B cell (primary cell): ENCODE measurements around the gene TGFBR2. TPM values are rescaled to one million over a fixed set of nuclear protein-coding genes. Genes with fewer than 3 reads are reported as not detected.

Experiments used
- ATAC-seq: fragments of 200-7000 bp; cut with Tn5 transposase; one replicate; pipeline ENCODE4 v1.10.0; 2021; ENCODE audit warnings: low read depth, mild to moderate bottlenecking, moderate number of reproducible peaks, moderate library complexity
- CTCF ChIA-PET: fragments of 350-600 bp; sonication (Branson Sonifier 250); formaldehyde crosslinking; loops from one replicate; lab custom pipeline; 2021; ENCODE audit warnings: antibody characterized with exemption, inconsistent platforms; lab: Charles Lee
- POLR2A ChIA-PET: fragments of 350-600 bp; sonication (Branson Sonifier 250); formaldehyde crosslinking; loops from one replicate; lab custom pipeline; 2021; ENCODE audit warnings: antibody characterized with exemption; lab: Charles Lee
- DNase-seq: peaks from one replicate; pipeline ENCODE4 v3.0.0; 2013
- H2AFZ ChIP-seq: 2 replicates; pipeline ENCODE4 v1.6.1; 2012; ENCODE audit warnings: mild to moderate bottlenecking, low read depth, low read length; ENCODE audit not compliant: insufficient read depth, poor library complexity, severe bottlenecking
- H3K27ac ChIP-seq, 2 donors: 1 replicate in 1 of 2; 2 replicates in 1 of 2; pipeline ENCODE4 v1.5.1; 2012 to 2013; ENCODE audit warnings: low read length in 2 of 2, mild to moderate bottlenecking in 2 of 2, moderate library complexity in 1 of 2
- H3K27me3 ChIP-seq, 4 experiments: fragments of 200-600 bp in 1 of 4; sonication (generic) in 1 of 4; replicated peaks in 1 of 4; 1 replicate in 2 of 4; 2 replicates in 2 of 4; pipeline versions ENCODE4 v1.6.1 to v1.7.0; 2013 to 2016; ENCODE audit warnings: low read length in 3 of 4, mild to moderate bottlenecking in 2 of 4, mixed read lengths in 1 of 4, moderate library complexity in 1 of 4; ENCODE audit not compliant: insufficient read depth in 4 of 4, control insufficient read depth in 3 of 4; ENCODE audit errors: control extremely low read depth in 1 of 4
- H3K36me3 ChIP-seq, 2 experiments: replicated peaks in 1 of 2; 1 replicate in 1 of 2; 2 replicates in 1 of 2; pipeline versions ENCODE4 v1.6.1 to v1.7.1; 2013; ENCODE audit warnings: low read length in 1 of 2; ENCODE audit not compliant: insufficient read depth in 2 of 2, control insufficient read depth in 1 of 2; ENCODE audit errors: control extremely low read depth in 1 of 2, extremely low read depth in 1 of 2
- H3K4me1 ChIP-seq, 2 donors: fragments of 200-600 bp in 1 of 2; sonication (generic) in 1 of 2; 1 replicate in 1 of 2; 2 replicates in 1 of 2; pipeline versions ENCODE4 v1.5.1 to v1.6.1; 2013 to 2017; ENCODE audit warnings: low read length in 2 of 2; ENCODE audit not compliant: control insufficient read depth in 2 of 2, insufficient read depth in 2 of 2
- H3K4me2 ChIP-seq: replicated peaks from 2 replicates; pipeline ENCODE3; 2012; ENCODE audit warnings: mild to moderate bottlenecking, low read depth, low read length; ENCODE audit not compliant: poor library complexity, severe bottlenecking
- H3K4me3 ChIP-seq, 5 experiments: fragments of 200-600 bp in 1 of 5; sonication (generic) in 1 of 5; 1 replicate in 3 of 5; 2 replicates in 2 of 5; pipeline versions ENCODE4 v1.5.1 to v1.7.0; 2011 to 2016; ENCODE audit warnings: low read length in 4 of 5, mild to moderate bottlenecking in 4 of 5, low read depth in 2 of 5, control low read depth in 1 of 5, moderate library complexity in 1 of 5; ENCODE audit not compliant: insufficient read depth in 1 of 5; ENCODE audit errors: control extremely low read depth in 1 of 5, extremely low read depth in 1 of 5
- H3K79me2 ChIP-seq: fragments of 200-600 bp; sonication (generic); one replicate; pipeline ENCODE4 v1.6.0; 2016; ENCODE audit warnings: low read length; ENCODE audit not compliant: control insufficient read depth, insufficient read depth
- H3K9ac ChIP-seq: fragments of 200-600 bp; sonication (generic); 2 replicates; pipeline ENCODE4 v1.6.1; 2017; ENCODE audit warnings: mild to moderate bottlenecking, low read length, moderate library complexity
- H3K9me3 ChIP-seq, 3 donors: one replicate each; pipeline versions ENCODE4 v1.6.1 to v1.7.1; 2013; ENCODE audit warnings: low read length in 2 of 3; ENCODE audit not compliant: control insufficient read depth in 2 of 3, insufficient read depth in 1 of 3; ENCODE audit errors: control extremely low read depth in 1 of 3
- H4K20me1 ChIP-seq: 2 replicates; pipeline ENCODE4 v1.6.0; 2012; ENCODE audit warnings: mild to moderate bottlenecking, low read length; ENCODE audit not compliant: insufficient read depth, control insufficient read depth, poor library complexity, severe bottlenecking
- H3K27ac Mint-ChIP-seq: one replicate; pipeline ENCODE4 v1.8.0; 2021; ENCODE audit warnings: mixed read lengths
- H3K27me3 Mint-ChIP-seq: one replicate; pipeline ENCODE4 v1.8.0; 2021; ENCODE audit warnings: mixed read lengths
- H3K4me1 Mint-ChIP-seq: one replicate; pipeline ENCODE4 v1.8.0; 2021; ENCODE audit warnings: mixed read lengths
- H3K4me3 Mint-ChIP-seq: one replicate; pipeline ENCODE4 v1.8.0; 2021; ENCODE audit warnings: mixed read lengths
- H3K9me3 Mint-ChIP-seq: one replicate; pipeline ENCODE4 v1.8.0; 2022; ENCODE audit warnings: mixed read lengths; ENCODE audit not compliant: insufficient read depth
- CTCF ChIP-seq: fragments of 200-600 bp; IDR thresholded peaks from one replicate; pipeline ENCODE4 v1.8.0; 2022; ENCODE audit warnings: antibody characterized with exemption, mild to moderate bottlenecking
- EZH2 ChIP-seq: IDR thresholded peaks from 2 replicates; pipeline ENCODE4 v1.6.1; 2012; ENCODE audit warnings: borderline replicate concordance, low read depth, mild to moderate bottlenecking, moderate library complexity, low read length; ENCODE audit not compliant: insufficient read depth, poor library complexity, severe bottlenecking
- WGBS: methylation state at CpG from one replicate; pipeline ENCODE4 v1.1.5; 2013; ENCODE audit warnings: missing lambda C conversion rate; ENCODE audit not compliant: insufficient coverage; 5-methylcytosine and 5-hydroxymethylcytosine counted together
- intact Hi-C: fragments of 100-400 bp; cut with micrococcal nuclease; formaldehyde crosslinking; loops from one replicate; pipeline ENCODE4 v1.10.0; 2022
- polyA plus RNA-seq: library from polyadenylated mRNA; depleted of rRNA; stranded (reverse); fragments of >200 nt; gene quantifications from 2 replicates; pipeline ENCODE4 v1.2.3, GENCODE V29; 2012
- total RNA-seq, 2 donors: library from RNA; stranded (reverse); fragments of 120-200 nt in 1 of 2; gene quantifications; 1 replicate in 1 of 2; 2 replicates in 1 of 2; pipeline versions ENCODE4 v1.2.3 to v1.2.4, GENCODE V29; 2013 to 2022

The TGFBR2 gene
- total and polyA plus RNA-seq, 2 donors (not counting 1 experiment from before 2014, with no cell fraction given) = 68.7 to 189 TPM

GRCh38 chr3:30691944-30692343 lies 85.5 kb downstream of the TGFBR2 start:
- TF ChIP-seq CTCF = no peak
- ATAC-seq = no peak
- Mint-ChIP-seq H3K4me3 (no peak overlapping the region), H3K27me3 (no peaks in the 10 kb centered on the region), H3K4me1 (peaks cover 77% of the 10 kb centered on the region), H3K9me3 (no peaks in the 10 kb centered on the region), H3K27ac (peak overlapping the region; percentile 34)
- CTCF ChIA-PET = interaction anchor here (0.8 to 9.2 kb wide), 14 partner anchors 31 to 650 kb away, joined by 3 to 113 read pairs (median 4); no protein-coding TSS in a partner anchor
- intact Hi-C loops = loop anchor here (2.0 to 5.0 kb wide), 3 partner anchors 35 to 255 kb away; no protein-coding TSS in a partner anchor
- Histone ChIP-seq H3K27ac (peak overlapping the region in 1 of 2 donors; percentile 48), H3K9ac (no peak overlapping the region), H3K9me3 (no peaks in the 10 kb centered on the region), H3K79me2 (peaks cover 18% of the 10 kb centered on the region), H3K36me3 (peaks cover 36 to 88% of the 10 kb centered on the region in 2 experiments), H3K4me1 (peaks cover 29 to 34% of the 10 kb centered on the region in 2 donors), H3K4me3 (no peak overlapping the region), H2AFZ (no peak overlapping the region), H4K20me1 (peaks cover 13% of the 10 kb centered on the region), H3K4me2 (no peak overlapping the region), H3K27me3 (no peaks in the 10 kb centered on the region)
- WGBS = 92% methylated on average over 1 of the region's 1 CpG
- DNase-seq = no peak
- POLR2A ChIA-PET = no interaction called here

GRCh38 chr3:30692498-30693130 lies 86.2 kb downstream of the TGFBR2 start:
- DNase-seq = no peak

More at GRCh38 chr3:30692498-30693130, 86.2 kb downstream of the TGFBR2 start:
- H3K27me3 ChIP-seq = no peaks in the 10 kb centered on the region
- TF ChIP-seq CTCF = no peak
- no peak for TF ChIP-seq EZH2
- H3K27ac ChIP-seq = peak overlapping the region in 1 of 2 donors; percentile 48
- H4K20me1 ChIP-seq = peaks cover 10% of the 10 kb centered on the region
- H3K4me3 Mint-ChIP-seq = no peak overlapping the region
- CTCF ChIA-PET = interaction anchor here (0.6 to 9.2 kb wide), 55 partner anchors 8 to 651 kb away, joined by 3 to 113 read pairs (median 5); partner anchors contain the start of gene TGFBR2
- POLR2A ChIA-PET = no interaction called here
- peaks cover 80% of the 10 kb centered on the region for H3K4me1 Mint-ChIP-seq
- no peaks in the 10 kb centered on the region for H3K27me3 Mint-ChIP-seq
- no peak overlapping the region for H3K4me2 ChIP-seq
- intact Hi-C loops = loop anchor here (1.0 to 5.0 kb wide), 8 partner anchors 35 to 650 kb away; partner anchors contain the start of gene TGFBR2
- peak overlapping the region; percentile 34 for H3K27ac Mint-ChIP-seq
- no peak overlapping the region for H2AFZ ChIP-seq
- H3K4me3 ChIP-seq = no peak overlapping the region
- H3K9me3 Mint-ChIP-seq = no peaks in the 10 kb centered on the region
- WGBS = 96% methylated on average over 3 of the region's 3 CpGs
- peaks cover 37 to 82% of the 10 kb centered on the region in 2 experiments for H3K36me3 ChIP-seq
- no peak for ATAC-seq
- H3K9me3 ChIP-seq = no peaks in the 10 kb centered on the region
- no peak overlapping the region for H3K9ac ChIP-seq
- peaks cover 29 to 34% of the 10 kb centered on the region in 2 donors for H3K4me1 ChIP-seq
- peaks cover 14% of the 10 kb centered on the region for H3K79me2 ChIP-seq
